Motor neuron (in vitro differentiated cells): ENCODE results near the gene EIF4E. TPM values are rescaled to one million over a fixed set of nuclear protein-coding genes. Genes with fewer than 3 reads are reported as not detected.
"Not testable (repeated sequence)": the region's sequence is repeated elsewhere in the genome, so short reads cannot be mapped to it uniquely, and the experiment has no call there.

Source experiments
- ATAC-seq, 8 experiments: fragments of 200-7000 bp; cut with Tn5 transposase; replicated peaks in 6 of 8; 2 replicates each; pipeline ENCODE4 v1.8.0; 2021; ENCODE audit warnings: mild to moderate bottlenecking in 8 of 8, moderate library complexity in 8 of 8
- H3K27ac ChIP-seq, 2 donors: fragments of 250-450 bp; sonication (Bioruptor Pico); 2 replicates each; pipeline ENCODE4 v1.9.0; 2021; ENCODE audit warnings: antibody characterized with exemption in 2 of 2, mild to moderate bottlenecking in 2 of 2, moderate library complexity in 1 of 2
- H3K4me1 ChIP-seq, 2 donors: fragments of 250-450 bp; sonication (Bioruptor Pico); replicated peaks in 1 of 2; 2 replicates each; pipeline ENCODE4 v1.6.1; 2021; ENCODE audit warnings: antibody characterized with exemption in 2 of 2, mild to moderate bottlenecking in 2 of 2, moderate library complexity in 1 of 2
- H3K4me3 ChIP-seq, 5 donors: fragments of 250-450 bp; sonication (Bioruptor Pico); 2 replicates each; pipeline ENCODE4 v1.9.0; 2021; ENCODE audit warnings: antibody characterized with exemption in 5 of 5, mild to moderate bottlenecking in 5 of 5, moderate library complexity in 4 of 5
- WGBS, 10 experiments: fragments of 450-650 bp; shearing (Covaris generic); methylation state at CpG; one replicate each; pipeline ENCODE4 v1.0.0; 2022; 5-methylcytosine and 5-hydroxymethylcytosine counted together
- in situ Hi-C, 9 experiments: fragments of 400-800 bp; cut with MboI; loops; one replicate each; pipeline ENCODE4 v1.15.0; 2021; ENCODE audit warnings: low sequenced_read_pairs in 9 of 9, low pct_unique_long_range_greater_than_20kb in 2 of 9; ENCODE audit not compliant: unreplicated experiment in 9 of 9
- total RNA-seq, 8 experiments: library from RNA; unstranded; fragments of 300-600 nt; gene quantifications; 2 replicates each; pipeline versions ENCODE4 v1.2.3 to v1.2.4, GENCODE V29; 2022

The EIF4E gene
- total RNA-seq, 8 experiments from 2014 or later = 92.2 to 168 (median 109) TPM

DNA sequence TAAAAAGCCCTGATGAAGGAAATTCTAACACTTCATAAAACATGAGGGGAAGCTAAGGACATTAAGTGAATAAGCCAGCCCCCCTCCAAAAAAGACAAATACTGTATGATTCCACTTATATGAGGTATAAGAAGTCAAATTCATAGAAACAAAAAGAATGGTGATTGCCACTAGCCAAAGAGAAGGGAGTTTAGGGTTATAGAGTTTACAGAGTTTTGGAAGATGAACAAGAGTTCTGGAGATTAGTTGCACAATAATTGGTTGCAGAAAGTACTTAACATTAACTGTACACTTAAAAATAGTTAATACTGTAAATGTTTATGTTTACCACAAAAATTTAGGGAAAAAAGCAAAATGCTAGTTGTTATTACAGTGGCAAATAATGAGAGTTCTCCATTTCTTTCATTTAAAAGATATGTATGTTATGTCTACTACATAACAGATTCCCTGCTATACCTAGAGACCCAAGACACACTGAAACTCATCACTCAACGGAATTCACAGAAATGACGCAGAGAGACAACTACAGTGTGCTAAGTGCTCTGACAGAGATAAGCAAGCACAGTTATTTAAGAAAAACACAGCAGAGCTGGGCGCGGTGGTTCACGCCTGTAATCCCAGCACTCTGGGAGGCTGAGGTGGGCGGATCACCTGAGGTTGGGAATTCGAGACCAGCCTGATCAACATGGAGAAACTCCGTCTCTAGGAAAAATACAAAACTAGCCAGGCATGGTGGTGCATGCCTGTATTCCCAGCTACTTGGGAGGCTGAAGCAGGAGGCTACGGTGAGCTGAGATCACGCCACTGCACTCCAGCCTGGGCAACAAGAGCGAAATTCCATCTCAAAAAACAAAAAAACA is 37.2 kb downstream of the EIF4E start:
- H3K4me3 ChIP-seq = no peak overlapping the region
- no peaks in the 10 kb centered on the region for H3K4me1 ChIP-seq
- ATAC-seq = no peak
- in situ Hi-C loops = no loop called here
- H3K27ac ChIP-seq = no peak overlapping the region
- WGBS, 10 experiments = 89 to 100% (median 95%) methylated on average over 1 to 11 of the region's 11 CpGs; no CpG with 5 or more reads in 2 of the 10 experiments

DNA sequence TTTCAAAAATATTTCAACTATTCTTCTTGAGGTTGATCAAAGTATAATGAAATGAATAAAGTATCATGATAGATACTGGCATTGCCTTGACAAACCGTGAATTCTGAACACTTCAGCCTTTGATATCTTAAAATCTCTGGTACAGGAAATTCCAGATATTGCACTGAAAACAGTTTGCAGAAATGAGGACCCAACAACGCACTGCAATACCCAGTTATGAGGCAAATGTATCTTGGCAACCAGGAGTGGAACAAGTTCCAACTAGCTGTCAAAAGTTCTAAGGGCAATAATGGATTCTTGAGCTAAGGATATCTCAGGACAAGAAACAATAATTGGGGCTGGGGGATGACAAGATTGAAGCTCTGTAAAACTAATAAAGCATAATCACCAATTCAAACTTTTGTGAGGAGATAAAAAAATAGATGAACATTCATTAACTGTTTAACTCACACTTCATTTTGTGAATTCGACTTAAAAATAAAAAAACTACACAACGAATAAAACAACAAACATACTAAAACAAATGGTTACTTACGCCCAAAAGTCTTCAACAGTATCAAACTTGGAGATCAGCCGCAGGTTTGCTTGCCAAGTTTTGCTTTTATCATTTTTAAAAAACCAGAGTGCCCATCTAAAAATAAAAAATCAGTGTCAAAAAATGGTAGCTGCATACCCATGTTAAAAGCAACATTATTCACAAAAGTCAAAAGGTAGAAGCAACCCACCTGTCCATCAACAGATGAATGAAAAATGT is 38.1 kb downstream of the EIF4E start:
- 83 to 100% (median 99%) methylated on average over 3 to 6 of the region's 6 CpGs for WGBS, 10 experiments
- Histone ChIP-seq H3K4me1 (no peaks in the 10 kb centered on the region), H3K4me3 (no peak overlapping the region), H3K27ac (no peak overlapping the region)
- ATAC-seq = no peak
- in situ Hi-C loops = no loop called here

GRCh38 chr4:98887145-98887544 is 41.8 kb downstream of the EIF4E start:
- in situ Hi-C loops = no loop called here

DNA sequence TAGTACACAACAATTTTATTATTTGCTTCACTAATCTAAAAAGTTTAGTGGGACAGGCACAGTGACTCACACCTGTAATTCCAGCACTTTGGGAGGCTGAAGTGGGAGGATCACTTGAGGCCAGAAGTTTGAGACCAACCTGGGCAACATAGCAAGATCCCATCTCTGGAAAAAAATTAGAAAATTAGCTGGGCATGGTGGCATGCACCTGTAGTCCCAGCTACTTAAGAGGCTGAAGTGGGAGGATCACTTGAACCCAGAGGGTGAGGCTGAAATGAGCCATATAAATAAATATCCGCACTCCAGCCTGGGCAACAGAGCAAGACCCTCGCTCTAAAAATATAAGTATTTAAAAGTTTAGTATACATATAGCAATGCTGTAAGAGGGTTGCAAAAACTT is 42.6 kb downstream of the EIF4E start:
- H3K27ac ChIP-seq, H3K4me3 ChIP-seq, H3K4me1 ChIP-seq, ATAC-seq, in situ Hi-C loops: not testable (repeated sequence)
- 93 to 100% (median 100%) methylated on average over 1 to 2 of the region's 2 CpGs; no CpG with 5 or more reads in 6 of the 10 experiments for WGBS, 10 experiments

More at GRCh38 chr4:98887145-98887544, 41.8 kb downstream of the EIF4E start:
- Histone ChIP-seq H3K27ac (no peak overlapping the region), H3K4me1 (no peaks in the 10 kb centered on the region), H3K4me3 (no peak overlapping the region)
- ATAC-seq = no peak
- WGBS, 10 experiments = 78 to 100% (median 98%) methylated on average over 1 to 2 of the region's 2 CpGs; no CpG with 5 or more reads in 2 of the 10 experiments

DNA sequence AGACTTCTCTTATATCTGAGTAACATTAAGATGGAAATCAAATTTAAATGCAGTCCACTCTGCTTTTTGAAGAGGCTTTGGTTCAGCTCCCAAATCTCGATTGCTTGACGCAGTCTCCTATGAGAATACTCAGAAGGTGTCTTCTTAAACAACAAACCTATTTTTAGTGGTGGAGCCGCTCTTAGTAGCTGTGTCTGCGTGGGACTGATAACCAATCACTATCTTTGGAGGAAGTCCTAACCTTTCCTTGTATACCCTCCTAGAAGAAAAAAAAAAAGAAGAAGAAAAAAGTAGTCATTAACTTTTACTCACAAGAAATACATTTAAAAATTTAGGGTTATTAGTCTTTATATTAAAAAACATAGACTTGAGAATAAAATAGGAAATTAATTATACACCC is 48.0 kb downstream of the EIF4E start:
- H3K27ac ChIP-seq, H3K4me3 ChIP-seq, H3K4me1 ChIP-seq, in situ Hi-C loops, ATAC-seq: not testable (repeated sequence)
- WGBS, 10 experiments = 100% methylated on average over 1 of the region's 4 CpGs; no CpG with 5 or more reads in 9 of the 10 experiments

- H3K4me1 ChIP-seq = no peaks in the 10 kb centered on the region
- H3K27ac ChIP-seq = no peak overlapping the region
- in situ Hi-C loops = no loop called here
- H3K4me3 ChIP-seq = no peak overlapping the region
- no peak for ATAC-seq
Observed at GRCh38 chr4:98879515-98879914, 49.4 kb downstream of the EIF4E start.

- no peak for ATAC-seq
- in situ Hi-C loops = no loop called here
- H3K4me3 ChIP-seq = no peak overlapping the region
- H3K4me1 ChIP-seq = peaks cover 0 to 5% of the 10 kb centered on the region in 2 donors
- WGBS, 10 experiments = 80 to 100% (median 100%) methylated on average over 1 to 2 of the region's 2 CpGs
- H3K27ac ChIP-seq = no peak overlapping the region
Observed at GRCh38 chr4:98873059-98873458, 55.9 kb downstream of the EIF4E start.

GRCh38 chr4:98872120-98872906 is 56.6 kb downstream of the EIF4E start:
- H3K27ac ChIP-seq, H3K4me1 ChIP-seq, ATAC-seq, in situ Hi-C loops, H3K4me3 ChIP-seq: not testable (repeated sequence)
- WGBS, 10 experiments = 60 to 100% (median 71%) methylated on average over 1 to 3 of the region's 3 CpGs; no CpG with 5 or more reads in 1 of the 10 experiments

DNA sequence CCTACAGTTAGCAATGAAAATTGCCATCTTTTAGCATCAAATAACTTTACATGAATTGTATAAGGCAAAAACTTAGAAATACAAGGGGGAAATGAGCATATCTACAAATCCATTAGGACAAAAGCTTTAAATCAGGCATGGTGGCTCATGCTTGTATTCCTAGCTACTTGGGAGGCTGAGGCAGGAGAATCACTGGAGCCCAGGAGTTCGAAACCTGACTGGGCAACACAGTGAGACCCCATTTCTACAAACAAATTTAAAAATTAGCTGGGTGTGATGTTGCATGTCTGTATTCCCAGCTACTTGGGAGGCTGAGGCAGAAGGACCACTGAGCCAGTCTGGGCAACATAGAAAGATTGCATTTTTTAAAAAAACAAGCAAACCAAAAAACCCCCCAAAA is 61.3 kb downstream of the EIF4E start:
- no peak overlapping the region for H3K4me3 ChIP-seq
- H3K4me1 ChIP-seq = peaks cover 0 to 5% of the 10 kb centered on the region in 2 donors
- no peak for ATAC-seq
- in situ Hi-C loops = no loop called here
- no peak overlapping the region for H3K27ac ChIP-seq
- 60 to 100% (median 83%) methylated on average over 1 of the region's 1 CpG; no CpG with 5 or more reads in 5 of the 10 experiments for WGBS, 10 experiments

GRCh38 chr4:98865059-98865458 is 63.9 kb downstream of the EIF4E start:
- Histone ChIP-seq H3K4me3 (no peak overlapping the region), H3K4me1 (peaks cover 0 to 5% of the 10 kb centered on the region in 2 donors), H3K27ac (no peak overlapping the region)
- no peak for ATAC-seq
- 77 to 100% (median 89%) methylated on average over 2 to 6 of the region's 6 CpGs; no CpG with 5 or more reads in 1 of the 10 experiments for WGBS, 10 experiments
- in situ Hi-C loops = no loop called here

- no peak overlapping the region for H3K27ac ChIP-seq
- in situ Hi-C loops = no loop called here
- H3K4me3 ChIP-seq = no peak overlapping the region
- no peak for ATAC-seq
- WGBS, 10 experiments = 61 to 88% (median 74%) methylated on average over 3 to 7 of the region's 7 CpGs; no CpG with 5 or more reads in 2 of the 10 experiments
- H3K4me1 ChIP-seq = peaks cover 0 to under 1% of the 10 kb centered on the region in 2 donors
Observed at GRCh38 chr4:98864560-98864959, 64.4 kb downstream of the EIF4E start.

DNA sequence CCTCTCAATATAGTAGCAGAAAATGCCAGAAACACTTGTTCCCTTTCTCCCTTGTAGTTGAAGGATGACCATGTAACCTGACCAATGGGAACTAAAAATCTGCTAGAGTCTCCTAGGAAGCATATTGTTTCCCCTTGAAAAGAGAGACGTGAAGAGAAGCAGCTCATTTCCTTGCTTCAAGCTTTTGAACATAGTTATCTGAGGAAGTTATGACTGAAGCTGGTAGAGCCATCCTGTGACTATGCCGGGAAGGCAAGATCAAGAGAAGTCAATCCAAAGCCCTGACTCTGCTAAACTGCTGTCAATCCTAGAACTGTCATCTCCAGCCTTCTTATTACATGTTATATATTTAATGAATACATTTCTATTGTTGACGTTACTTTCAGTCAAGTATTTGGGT is 66.6 kb downstream of the EIF4E start:
- no peak for ATAC-seq
- Histone ChIP-seq H3K4me3 (no peak overlapping the region), H3K4me1 (no peaks in the 10 kb centered on the region), H3K27ac (no peak overlapping the region)
- 17 to 97% (median 66%) methylated on average over 1 to 3 of the region's 3 CpGs; no CpG with 5 or more reads in 3 of the 10 experiments for WGBS, 10 experiments
- in situ Hi-C loops = no loop called here
